ENCODE measurements around the gene CACNA1G. TPM values are rescaled to one million over a fixed set of nuclear protein-coding genes. Genes with fewer than 3 reads are reported as not detected.

Gene CACNA1G
- total RNA-seq, 1 donor from 2014 or later: 29.0 TPM

DNA sequence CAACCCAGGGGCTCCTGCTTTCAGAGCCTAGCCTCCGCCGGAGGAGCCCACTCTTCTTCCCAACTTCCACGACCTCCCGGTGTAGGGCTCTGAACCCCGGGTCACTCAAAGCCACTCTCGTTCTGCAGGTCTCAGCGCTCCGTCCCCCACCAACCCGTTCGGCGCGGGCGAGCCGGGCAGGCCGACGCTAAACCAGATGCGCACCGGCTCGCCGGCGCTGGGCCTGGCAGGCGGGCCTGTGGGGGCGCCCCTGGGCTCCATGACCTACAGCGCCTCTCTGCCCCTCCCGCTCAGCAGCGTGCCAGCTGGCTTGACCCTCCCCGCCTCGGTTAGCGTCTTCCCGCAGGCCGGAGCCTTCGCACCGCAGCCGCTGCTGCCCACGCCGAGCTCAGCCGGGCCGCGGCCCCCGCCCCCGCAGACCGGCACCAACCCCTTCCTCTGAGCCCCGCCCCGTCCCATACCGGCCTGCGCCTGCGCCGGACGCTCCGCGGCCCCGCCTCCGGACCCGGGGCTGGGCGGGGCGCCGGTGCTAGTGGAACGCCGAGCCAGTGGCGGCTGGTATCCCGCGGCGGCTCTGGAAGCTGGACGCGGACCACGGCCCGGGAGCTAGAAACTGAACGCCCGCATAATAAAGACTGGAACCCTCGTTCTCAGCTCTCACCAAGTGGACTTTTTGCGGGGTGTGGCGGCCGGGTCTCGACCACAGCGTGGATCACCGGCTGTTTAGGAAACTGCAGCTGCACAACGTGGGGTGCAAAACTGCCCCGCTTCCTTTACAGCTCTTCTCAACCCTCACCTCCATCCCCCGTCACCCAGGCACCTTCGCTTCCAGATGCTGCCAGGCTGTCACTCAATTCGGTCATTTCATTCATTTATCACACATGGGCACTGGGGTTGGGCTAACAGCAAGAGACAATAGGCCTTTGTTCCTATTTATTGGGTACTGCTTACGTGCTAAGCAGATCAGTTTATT, 18.5 kb upstream of the CACNA1G start:
- H3K9me3 Mint-ChIP-seq: no peaks in the 10 kb centered on the region
- TF ChIP-seq CTCF (IDR thresholded peaks at IDR 0.05; ENCODE audit: unreplicated experiment): no peak
- peak overlapping the region; percentile 83 for H3K27ac Mint-ChIP-seq
- peaks cover 3% of the 10 kb centered on the region for H3K27me3 Mint-ChIP-seq (ENCODE audit: low read depth)
- peak; percentile 84 to 92 for DNase-seq (ENCODE audit: low spot score in 2 of 2, unreplicated experiment in 2 of 2)
- peaks cover 19% of the 10 kb centered on the region for H3K4me1 Mint-ChIP-seq
- peaks cover 3% of the 10 kb centered on the region for H3K36me3 Mint-ChIP-seq
- H3K4me3 Mint-ChIP-seq: peak overlapping the region; percentile 74

DNA sequence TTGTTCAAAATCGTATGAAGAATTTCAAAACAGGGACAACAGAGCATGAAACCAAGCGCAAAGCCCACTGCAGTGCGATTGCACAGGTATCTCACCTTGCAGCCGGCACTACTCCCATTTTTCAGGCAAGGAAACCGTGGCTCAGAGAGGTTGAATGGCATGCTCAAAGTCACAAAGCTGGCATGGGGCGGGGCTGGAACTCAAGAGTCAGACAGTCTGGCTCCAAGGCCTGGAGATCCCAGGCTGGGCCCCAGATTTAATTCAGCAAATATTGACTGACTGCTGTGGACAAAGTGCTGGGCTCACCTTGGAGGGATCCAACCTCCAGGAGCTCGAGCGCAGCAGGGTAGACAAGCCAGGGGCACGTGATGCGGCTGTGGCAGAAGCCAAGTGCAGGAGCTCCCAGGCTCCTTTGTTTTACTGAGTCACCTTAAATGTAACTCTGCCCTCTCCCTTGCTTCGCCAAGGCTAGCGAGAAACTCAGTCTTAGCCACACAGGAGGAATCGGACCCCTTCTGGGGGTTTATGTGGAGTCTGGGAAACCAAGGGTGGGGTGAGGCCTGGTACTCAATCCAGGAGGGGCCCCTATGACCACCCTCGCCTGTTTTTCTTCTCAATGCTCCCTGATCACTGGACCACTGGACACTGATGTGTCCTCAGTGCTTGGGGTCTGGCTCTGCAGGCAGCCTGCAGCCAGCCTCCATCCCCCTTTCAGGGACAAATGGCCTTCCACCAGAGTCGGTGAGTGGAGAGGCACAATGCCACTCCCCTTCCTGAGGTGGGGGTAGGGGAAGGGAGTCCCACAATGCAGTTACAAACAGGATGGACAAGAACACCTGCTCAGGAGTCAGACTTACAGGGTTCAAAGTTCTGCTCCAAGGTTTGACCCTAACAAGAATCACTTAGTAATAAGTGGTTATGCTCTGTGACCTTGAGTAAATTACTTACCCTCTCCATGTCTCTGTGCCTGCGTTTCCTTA, 17.4 kb upstream of the CACNA1G start:
- peaks cover 3% of the 10 kb centered on the region for H3K36me3 Mint-ChIP-seq

DNA sequence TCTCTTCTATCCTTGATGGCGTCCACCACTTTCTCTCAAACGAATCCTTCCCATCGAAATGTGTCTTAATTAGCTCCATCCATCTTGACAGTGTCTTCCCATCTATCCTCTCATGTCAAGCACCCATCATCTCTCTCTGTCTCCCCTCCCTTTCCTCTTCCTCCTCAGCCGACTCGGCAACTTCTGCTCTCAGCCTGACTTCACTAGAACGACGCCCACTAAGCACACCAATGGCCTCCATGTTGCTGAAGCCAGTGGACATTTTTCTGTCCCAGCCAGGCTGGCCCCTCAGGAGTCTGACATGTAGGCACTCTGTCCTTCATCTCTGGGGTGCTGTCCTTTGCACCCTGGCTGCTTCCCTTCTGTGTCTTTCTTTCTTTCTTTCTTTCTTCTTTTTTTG, 16.0 kb upstream of the CACNA1G start:
- H3K4me1 Mint-ChIP-seq: peaks cover 22% of the 10 kb centered on the region
- H3K27me3 Mint-ChIP-seq (ENCODE audit: low read depth): peaks cover 3% of the 10 kb centered on the region
- no peak overlapping the region for H3K27ac Mint-ChIP-seq
- H3K9me3 Mint-ChIP-seq: no peaks in the 10 kb centered on the region
- no peak overlapping the region for H3K4me3 Mint-ChIP-seq
- DNase-seq (ENCODE audit: low spot score in 2 of 2, unreplicated experiment in 2 of 2): no peak
- TF ChIP-seq CTCF (IDR thresholded peaks at IDR 0.05; ENCODE audit: unreplicated experiment): no peak
- H3K36me3 Mint-ChIP-seq: peaks cover 3% of the 10 kb centered on the region

More for the DNA sequence above, 17.4 kb upstream of the CACNA1G start:
- TF ChIP-seq CTCF (IDR thresholded peaks at IDR 0.05; ENCODE audit: unreplicated experiment): no peak
- DNase-seq (ENCODE audit: low spot score in 2 of 2, unreplicated experiment in 2 of 2): no peak
- H3K27ac Mint-ChIP-seq: peak overlapping the region; percentile 83
- no peaks in the 10 kb centered on the region for H3K9me3 Mint-ChIP-seq
- peaks cover 22% of the 10 kb centered on the region for H3K4me1 Mint-ChIP-seq
- peaks cover 3% of the 10 kb centered on the region for H3K27me3 Mint-ChIP-seq (ENCODE audit: low read depth)
- peak overlapping the region; percentile 74 for H3K4me3 Mint-ChIP-seq

DNA sequence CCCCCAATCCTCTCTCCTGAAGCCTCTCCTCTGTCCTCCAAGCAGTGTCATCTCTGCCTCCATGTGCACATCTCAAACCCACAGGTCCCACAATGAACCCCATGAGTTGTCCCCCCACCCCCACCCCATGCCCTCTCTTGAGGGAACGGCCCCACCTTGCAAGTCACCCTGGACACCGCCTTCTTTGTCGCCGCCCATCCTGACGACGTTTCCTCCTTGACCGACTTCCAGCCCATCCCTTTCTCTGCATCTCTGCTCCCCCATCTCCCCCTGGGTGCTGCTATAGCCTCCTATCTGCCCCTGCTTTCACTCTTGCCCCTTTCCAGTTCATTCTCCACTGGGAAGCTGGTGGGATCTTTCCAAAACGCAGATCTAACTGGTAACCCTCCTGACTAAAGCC, 15.2 kb upstream of the CACNA1G start:
- Mint-ChIP-seq H3K27ac (no peak overlapping the region), H3K4me3 (no peak overlapping the region), H3K9me3 (no peaks in the 10 kb centered on the region), H3K27me3 (ENCODE audit: low read depth) (peaks cover 3% of the 10 kb centered on the region), H3K36me3 (no peaks in the 10 kb centered on the region), H3K4me1 (peaks cover 22% of the 10 kb centered on the region)
- no peak for TF ChIP-seq CTCF (IDR thresholded peaks at IDR 0.05; ENCODE audit: unreplicated experiment)
- no peak for DNase-seq (ENCODE audit: low spot score in 2 of 2, unreplicated experiment in 2 of 2)

- Mint-ChIP-seq H3K4me1 (peaks cover 21% of the 10 kb centered on the region), H3K36me3 (no peaks in the 10 kb centered on the region), H3K27me3 (ENCODE audit: low read depth) (peaks cover 3% of the 10 kb centered on the region), H3K9me3 (no peaks in the 10 kb centered on the region), H3K4me3 (peak overlapping the region; percentile 70), H3K27ac (no peak overlapping the region)
- no peak for TF ChIP-seq CTCF (IDR thresholded peaks at IDR 0.05; ENCODE audit: unreplicated experiment)
- DNase-seq (ENCODE audit: low spot score in 2 of 2, unreplicated experiment in 2 of 2): no peak
These were observed 13.8 kb upstream of the CACNA1G start for GRCh38 chr17:50546701-50547034.

Data from mesothelial cell of epicardium (in vitro differentiated cells).